ENCODE data around the gene USP17L26. TPM values are rescaled to one million over a fixed set of nuclear protein-coding genes. Genes with fewer than 3 reads are reported as not detected.
"Not testable (repeated sequence)": the region's sequence is repeated elsewhere in the genome, so short reads cannot be mapped to it uniquely, and the experiment has no call there.

Gene USP17L26
- total and polyA plus RNA-seq, 2 experiments from 2014 or later: not detected

GRCh38 chr4:9348593-9348992 is 14.1 kb downstream of the USP17L26 start, which contains the start of gene USP17L28:
USP17L28 (plus strand) TSS chr4:9348893; CDS start chr4:9348893, 0 bp downstream.
- H3K4me3 ChIP-seq; H3K79me2 ChIP-seq (replicated peaks; ENCODE audit: insufficient read depth); H3K9me3 Mint-ChIP-seq; DNase-seq (ENCODE audit: low spot score); H3K36me3 Mint-ChIP-seq (ENCODE audit: low read depth); H3K27ac ChIP-seq (ENCODE audit: low read depth); H2AFZ ChIP-seq; ATAC-seq; H3F3A ChIP-seq (replicated peaks; ENCODE audit: low read depth); H3K9me2 ChIP-seq (ENCODE audit: insufficient read depth); H3K36me3 ChIP-seq (ENCODE audit: insufficient read depth); H3K4me2 ChIP-seq; H3K27ac Mint-ChIP-seq; H3K27me3 ChIP-seq (ENCODE audit: insufficient read depth); H3K4me1 Mint-ChIP-seq; H3K4me1 ChIP-seq (ENCODE audit: insufficient read depth); H3K27me3 Mint-ChIP-seq (ENCODE audit: insufficient read depth, low read depth, poor library complexity); H4K20me1 ChIP-seq (replicated peaks; ENCODE audit: insufficient read depth); H3K4me3 Mint-ChIP-seq: not testable (repeated sequence)

- not testable (repeated sequence) for H3K27me3 Mint-ChIP-seq (ENCODE audit: insufficient read depth, low read depth, poor library complexity); H3K4me1 Mint-ChIP-seq; H3K4me3 Mint-ChIP-seq; H4K20me1 ChIP-seq (replicated peaks; ENCODE audit: insufficient read depth); H3K9me2 ChIP-seq (ENCODE audit: insufficient read depth); DNase-seq (ENCODE audit: low spot score); H3K9me3 Mint-ChIP-seq; H3K4me1 ChIP-seq (ENCODE audit: insufficient read depth); H3K27me3 ChIP-seq (ENCODE audit: insufficient read depth); H3K4me3 ChIP-seq; H2AFZ ChIP-seq; H3K36me3 ChIP-seq (ENCODE audit: insufficient read depth); H3K27ac ChIP-seq (ENCODE audit: low read depth); H3K27ac Mint-ChIP-seq; H3K79me2 ChIP-seq (replicated peaks; ENCODE audit: insufficient read depth); ATAC-seq; H3F3A ChIP-seq (replicated peaks; ENCODE audit: low read depth); H3K36me3 Mint-ChIP-seq (ENCODE audit: low read depth); H3K4me2 ChIP-seq
These were observed 16.4 kb downstream of the USP17L26 start for GRCh38 chr4:9350866-9351265.

GRCh38 chr4:9353338-9353737 is 18.9 kb downstream of the USP17L26 start, which contains the start of gene USP17L29:
USP17L29 (plus strand) TSS chr4:9353638; CDS start chr4:9353638, 0 bp downstream.
- H3K27me3 ChIP-seq (ENCODE audit: insufficient read depth); H3K9me3 Mint-ChIP-seq; H2AFZ ChIP-seq; H3K27ac ChIP-seq (ENCODE audit: low read depth); H3K4me1 ChIP-seq (ENCODE audit: insufficient read depth); H4K20me1 ChIP-seq (replicated peaks; ENCODE audit: insufficient read depth); H3K27me3 Mint-ChIP-seq (ENCODE audit: insufficient read depth, low read depth, poor library complexity); H3K9me2 ChIP-seq (ENCODE audit: insufficient read depth); H3K4me3 Mint-ChIP-seq; ATAC-seq; H3K4me3 ChIP-seq; H3K4me1 Mint-ChIP-seq; H3K27ac Mint-ChIP-seq; H3K4me2 ChIP-seq; H3K79me2 ChIP-seq (replicated peaks; ENCODE audit: insufficient read depth); DNase-seq (ENCODE audit: low spot score); H3K36me3 Mint-ChIP-seq (ENCODE audit: low read depth); H3F3A ChIP-seq (replicated peaks; ENCODE audit: low read depth); H3K36me3 ChIP-seq (ENCODE audit: insufficient read depth): not testable (repeated sequence)

GRCh38 chr4:9362829-9363228 is 28.4 kb downstream of the USP17L26 start, which contains the start of gene USP17L30:
USP17L30 (plus strand) TSS chr4:9363129; CDS start chr4:9363129, 0 bp downstream.
- H3K79me2 ChIP-seq (replicated peaks; ENCODE audit: insufficient read depth); H3K27ac Mint-ChIP-seq: not testable (repeated sequence)

GRCh38 chr4:9379881-9380280 is 45.4 kb downstream of the USP17L26 start:
- not testable (repeated sequence) for H3K36me3 Mint-ChIP-seq (ENCODE audit: low read depth); H3K4me1 ChIP-seq (ENCODE audit: insufficient read depth); H3K27ac ChIP-seq (ENCODE audit: low read depth); DNase-seq (ENCODE audit: low spot score); H3K27ac Mint-ChIP-seq; H3K36me3 ChIP-seq (ENCODE audit: insufficient read depth); H3K4me1 Mint-ChIP-seq; H3K27me3 Mint-ChIP-seq (ENCODE audit: insufficient read depth, low read depth, poor library complexity); ATAC-seq; H4K20me1 ChIP-seq (replicated peaks; ENCODE audit: insufficient read depth); H2AFZ ChIP-seq; H3K27me3 ChIP-seq (ENCODE audit: insufficient read depth); H3K9me3 Mint-ChIP-seq; H3K9me2 ChIP-seq (ENCODE audit: insufficient read depth); H3K4me2 ChIP-seq; H3K4me3 ChIP-seq; H3K79me2 ChIP-seq (replicated peaks; ENCODE audit: insufficient read depth); H3F3A ChIP-seq (replicated peaks; ENCODE audit: low read depth); H3K4me3 Mint-ChIP-seq

More at GRCh38 chr4:9362829-9363228, 28.4 kb downstream of the USP17L26 start, which contains the start of gene USP17L30:
- not testable (repeated sequence) for H3K4me2 ChIP-seq; H3K4me3 ChIP-seq; H4K20me1 ChIP-seq (replicated peaks; ENCODE audit: insufficient read depth); ATAC-seq; H3K4me1 Mint-ChIP-seq; H3K9me3 Mint-ChIP-seq; H3K36me3 ChIP-seq (ENCODE audit: insufficient read depth); H3K27me3 ChIP-seq (ENCODE audit: insufficient read depth); H3K27ac ChIP-seq (ENCODE audit: low read depth); H2AFZ ChIP-seq; H3K4me1 ChIP-seq (ENCODE audit: insufficient read depth); H3K9me2 ChIP-seq (ENCODE audit: insufficient read depth); H3K36me3 Mint-ChIP-seq (ENCODE audit: low read depth); H3F3A ChIP-seq (replicated peaks; ENCODE audit: low read depth); H3K4me3 Mint-ChIP-seq; DNase-seq (ENCODE audit: low spot score); H3K27me3 Mint-ChIP-seq (ENCODE audit: insufficient read depth, low read depth, poor library complexity)

Measured in GM23338 (cell line).